ENCODE data around the gene TIAM1. TPM values are rescaled to one million over a fixed set of nuclear protein-coding genes. Genes with fewer than 3 reads are reported as not detected.
A peak's percentile ranks its signal among the peaks of the same experiment; 100 is the strongest.

Gene TIAM1
- total RNA-seq, 2 experiments from 2014 or later, result 50.1 to 51.0 TPM

DNA sequence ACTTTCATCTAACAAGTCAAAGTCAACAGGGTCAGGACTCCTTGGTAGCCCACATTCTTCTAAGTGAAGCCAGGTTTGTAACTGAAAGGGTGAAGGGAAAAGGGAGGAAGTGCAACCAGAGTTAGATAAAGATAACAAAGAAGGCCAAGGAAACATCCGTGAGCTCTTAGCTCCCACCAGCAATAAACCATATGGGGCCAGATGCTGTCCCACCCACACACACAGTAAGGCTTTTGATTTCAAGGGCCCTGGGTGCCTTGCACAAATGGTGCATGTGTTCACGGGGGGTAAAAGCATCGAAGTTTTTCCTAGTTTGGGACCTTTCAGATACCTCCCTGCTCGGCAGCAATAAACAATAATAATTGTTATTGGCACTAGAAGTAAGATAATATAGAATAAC, 5.1 kb upstream of the TIAM1 start:
- no peaks in the 10 kb centered on the region for H3K36me3 Mint-ChIP-seq (ENCODE audit: low read depth)
- H3K27ac Mint-ChIP-seq, result no peak overlapping the region
- H3K27me3 Mint-ChIP-seq (ENCODE audit: low read depth), result no peaks in the 10 kb centered on the region
- H3K4me3 Mint-ChIP-seq, result no peak overlapping the region
- peaks cover 39% of the 10 kb centered on the region for H3K4me1 Mint-ChIP-seq (ENCODE audit: low read depth)
- DNase-seq, result no peak
- H3K9me3 Mint-ChIP-seq, result peaks cover 5% of the 10 kb centered on the region
- intact Hi-C loops (cut with micrococcal nuclease), result no loop called here
- CTCF ChIA-PET, result interaction anchor here (0.5 kb wide), 1 partner anchor 147 kb away, joined by 3 read pairs; no protein-coding TSS in a partner anchor

DNA sequence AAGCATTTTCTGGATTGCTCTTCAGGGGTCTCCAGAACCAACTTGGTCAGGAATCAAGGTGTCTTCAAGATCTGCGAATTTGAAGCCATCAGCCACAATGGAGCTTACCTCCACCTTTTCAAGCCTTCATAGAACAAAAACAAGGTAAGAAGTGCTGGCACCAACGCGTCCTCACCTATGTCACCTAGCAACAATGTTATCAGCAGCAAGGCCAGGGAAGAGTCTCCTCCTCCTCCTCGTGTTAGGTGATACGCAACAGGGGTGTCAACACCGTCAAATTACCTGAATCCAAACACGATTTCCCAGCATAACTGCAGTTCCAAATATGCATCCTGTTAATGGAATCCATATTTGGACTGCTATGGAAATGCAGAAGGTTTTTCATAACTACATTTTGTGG, 4.1 kb upstream of the TIAM1 start:
- peaks cover 40% of the 10 kb centered on the region for H3K4me1 Mint-ChIP-seq (ENCODE audit: low read depth)
- DNase-seq, result no peak
- no peak overlapping the region for H3K4me3 Mint-ChIP-seq
- intact Hi-C loops (cut with micrococcal nuclease), result no loop called here
- H3K9me3 Mint-ChIP-seq, result peaks cover 5% of the 10 kb centered on the region
- H3K36me3 Mint-ChIP-seq (ENCODE audit: low read depth), result no peaks in the 10 kb centered on the region
- H3K27me3 Mint-ChIP-seq (ENCODE audit: low read depth), result no peaks in the 10 kb centered on the region
- H3K27ac Mint-ChIP-seq, result no peak overlapping the region
- CTCF ChIA-PET, result interaction anchor here (0.6 to 1.3 kb wide), 4 partner anchors 67 to 229 kb away, joined by 3 read pairs; no protein-coding TSS in a partner anchor

DNA sequence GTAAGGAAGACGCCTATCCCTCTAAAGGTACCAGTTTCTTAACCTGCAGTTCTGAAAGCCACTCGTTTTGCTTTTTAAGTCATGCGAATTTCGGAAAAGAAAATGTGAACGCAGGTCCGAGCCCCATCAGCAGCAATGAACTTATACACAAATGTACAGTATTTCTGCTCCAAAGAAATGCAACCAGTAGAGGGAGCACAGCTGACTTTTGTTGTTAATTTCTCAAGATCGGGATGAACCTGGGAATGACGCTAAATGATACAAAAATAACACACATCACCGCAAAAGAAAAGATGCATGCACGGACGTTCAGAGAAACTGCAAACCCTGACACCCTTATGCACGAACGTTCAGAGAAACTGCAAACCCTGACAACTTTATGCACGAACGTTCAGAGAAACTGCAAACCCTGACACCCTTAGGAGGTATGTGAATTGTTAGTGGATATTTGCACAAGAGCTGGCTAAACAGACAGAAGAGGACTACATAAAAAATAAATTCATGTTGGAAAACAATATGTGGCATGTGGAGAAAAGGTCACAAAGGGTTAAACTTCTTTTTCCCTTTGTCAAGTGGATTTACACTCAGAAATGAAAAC, 3.5 kb upstream of the TIAM1 start:
- Mint-ChIP-seq H3K4me3 (no peak overlapping the region), H3K36me3 (ENCODE audit: low read depth) (no peaks in the 10 kb centered on the region), H3K27ac (no peak overlapping the region), H3K27me3 (ENCODE audit: low read depth) (no peaks in the 10 kb centered on the region), H3K9me3 (peaks cover 5% of the 10 kb centered on the region), H3K4me1 (ENCODE audit: low read depth) (peaks cover 40% of the 10 kb centered on the region)
- DNase-seq, result no peak
- intact Hi-C loops (cut with micrococcal nuclease), result no loop called here
- CTCF ChIA-PET, result interaction anchor here (0.6 to 1.4 kb wide), 5 partner anchors 21 to 229 kb away, joined by 3 read pairs; no protein-coding TSS in a partner anchor

DNA sequence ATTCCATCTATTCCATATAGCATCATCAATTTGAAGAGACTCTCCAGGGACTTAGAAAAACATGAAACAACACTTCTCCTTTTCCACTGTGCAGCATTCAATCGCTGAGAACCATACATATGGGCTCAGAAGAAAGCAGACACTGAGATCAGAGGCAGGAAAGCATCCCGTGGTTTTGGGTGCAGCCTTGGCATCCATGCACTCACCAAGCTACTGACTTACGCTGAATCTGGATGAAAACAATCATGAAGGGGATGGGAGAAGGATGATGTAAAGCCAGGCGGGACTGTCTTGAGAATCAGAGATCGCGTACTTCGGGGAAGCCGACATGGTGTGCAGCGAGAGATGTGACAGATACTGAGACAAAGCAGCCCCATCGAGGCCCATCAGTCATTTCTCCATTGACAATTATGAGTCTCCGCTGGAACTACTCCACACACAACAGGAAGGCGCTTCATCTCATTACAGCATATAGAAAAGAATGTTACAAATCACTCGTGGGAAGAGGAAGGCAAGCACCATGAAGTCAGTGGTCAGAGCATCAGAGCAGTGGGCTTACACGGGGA, 2.3 kb upstream of the TIAM1 start:
- peak; percentile 35 for DNase-seq
- peaks cover 39% of the 10 kb centered on the region for H3K4me1 Mint-ChIP-seq (ENCODE audit: low read depth)
- no peaks in the 10 kb centered on the region for H3K36me3 Mint-ChIP-seq (ENCODE audit: low read depth)
- peaks cover 5% of the 10 kb centered on the region for H3K9me3 Mint-ChIP-seq
- no peak overlapping the region for H3K4me3 Mint-ChIP-seq
- CTCF ChIA-PET, result interaction anchor here (1.4 kb wide), 1 partner anchor 20 kb away, joined by 3 read pairs; no protein-coding TSS in a partner anchor
- no peaks in the 10 kb centered on the region for H3K27me3 Mint-ChIP-seq (ENCODE audit: low read depth)
- intact Hi-C loops (cut with micrococcal nuclease), result no loop called here
- no peak overlapping the region for H3K27ac Mint-ChIP-seq

DNA sequence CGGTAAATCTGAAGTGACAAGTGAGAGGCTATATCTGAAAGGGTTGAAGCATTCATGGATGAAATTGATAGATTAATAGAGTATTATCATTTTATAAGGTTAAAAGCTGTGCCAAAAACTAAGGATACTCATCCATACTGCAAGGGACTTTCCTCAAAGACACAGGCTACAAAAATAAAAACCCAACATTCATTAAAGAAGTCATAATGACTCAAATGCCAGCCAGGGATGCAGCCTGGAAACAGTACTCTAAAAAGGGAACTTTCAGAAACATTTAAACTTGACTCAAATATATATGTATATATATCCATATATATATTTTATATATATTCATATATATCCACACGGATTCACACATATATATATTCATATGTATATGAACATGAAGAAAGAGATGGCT, 1.1 kb upstream of the TIAM1 start:
- Mint-ChIP-seq H3K27ac (no peak overlapping the region), H3K4me3 (peak overlapping the region; percentile 20), H3K9me3 (peaks cover 2% of the 10 kb centered on the region), H3K36me3 (ENCODE audit: low read depth) (no peaks in the 10 kb centered on the region), H3K27me3 (ENCODE audit: low read depth) (no peaks in the 10 kb centered on the region), H3K4me1 (ENCODE audit: low read depth) (peaks cover 47% of the 10 kb centered on the region)
- intact Hi-C loops (cut with micrococcal nuclease), result no loop called here
- DNase-seq, result no peak
- CTCF ChIA-PET, result no interaction called here

DNA sequence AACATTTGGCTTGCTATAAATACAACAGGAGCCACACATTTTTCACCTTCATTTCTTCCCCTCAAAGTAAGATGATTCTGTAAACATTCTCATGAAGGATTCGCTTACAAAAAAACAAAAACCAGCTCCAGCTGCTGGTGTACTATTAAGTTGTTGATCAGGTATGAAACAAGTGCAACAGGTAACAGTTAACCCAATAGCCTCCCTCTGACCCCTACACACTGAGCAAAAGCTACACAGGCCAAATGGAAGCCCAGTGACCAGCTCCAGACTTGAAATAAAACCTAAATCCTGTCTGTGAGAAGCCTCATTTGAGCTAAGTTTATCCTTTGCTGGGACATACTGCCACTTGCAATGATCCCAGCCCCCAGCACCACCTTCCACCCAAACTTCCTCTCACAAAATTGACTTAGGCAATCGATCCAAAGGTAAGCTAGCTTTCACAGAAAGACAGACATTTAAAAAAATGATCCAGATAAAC, 991 bp downstream of the TIAM1 start:
- H3K9me3 Mint-ChIP-seq, result no peaks in the 10 kb centered on the region
- CTCF ChIA-PET, result interaction anchor here (0.7 to 2.9 kb wide), 12 partner anchors 10 to 238 kb away, joined by 3 to 23 read pairs (median 4); no protein-coding TSS in a partner anchor
- H3K36me3 Mint-ChIP-seq (ENCODE audit: low read depth), result peaks cover 10% of the 10 kb centered on the region
- intact Hi-C loops (cut with micrococcal nuclease), result loop anchor here (5.0 kb wide), 2 partner anchors 369 to 626 kb away; partner anchors contain the start of gene KRTAP21-3
- no peaks in the 10 kb centered on the region for H3K27me3 Mint-ChIP-seq (ENCODE audit: low read depth)
- H3K27ac Mint-ChIP-seq, result peak overlapping the region; percentile 88
- peak overlapping the region; percentile 91 for H3K4me3 Mint-ChIP-seq
- peaks cover 58% of the 10 kb centered on the region for H3K4me1 Mint-ChIP-seq (ENCODE audit: low read depth)
- DNase-seq, result no peak

DNA sequence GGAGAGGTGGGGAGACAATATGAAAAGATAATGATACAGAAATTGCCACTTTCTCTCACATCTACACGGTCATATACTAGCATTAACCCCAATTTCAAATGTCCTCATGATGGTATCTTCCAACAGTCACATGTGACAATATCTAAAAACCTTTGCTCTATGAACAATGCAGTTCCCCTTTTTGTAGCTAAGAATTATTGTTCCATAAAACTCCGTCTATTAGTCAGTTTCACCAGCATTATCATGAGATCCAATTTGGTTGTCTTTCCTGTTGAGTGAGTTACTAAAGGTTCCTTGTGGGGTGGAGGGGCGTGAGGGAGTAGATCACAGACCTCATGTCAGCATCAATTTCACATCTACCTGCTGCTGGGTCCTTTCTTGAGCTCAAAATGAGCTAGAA, 1.7 kb downstream of the TIAM1 start:
- CTCF ChIA-PET, result interaction anchor here (0.7 to 2.9 kb wide), 7 partner anchors 10 to 239 kb away, joined by 3 to 23 read pairs (median 4); no protein-coding TSS in a partner anchor
- Mint-ChIP-seq H3K27me3 (ENCODE audit: low read depth) (no peaks in the 10 kb centered on the region), H3K9me3 (no peaks in the 10 kb centered on the region), H3K4me1 (ENCODE audit: low read depth) (peaks cover 58% of the 10 kb centered on the region), H3K36me3 (ENCODE audit: low read depth) (peaks cover 14% of the 10 kb centered on the region), H3K27ac (peak overlapping the region; percentile 88), H3K4me3 (peak overlapping the region; percentile 91)
- intact Hi-C loops (cut with micrococcal nuclease), result loop anchor here (5.0 kb wide), 2 partner anchors 370 to 625 kb away; partner anchors contain the start of gene KRTAP21-3
- no peak for DNase-seq

DNA sequence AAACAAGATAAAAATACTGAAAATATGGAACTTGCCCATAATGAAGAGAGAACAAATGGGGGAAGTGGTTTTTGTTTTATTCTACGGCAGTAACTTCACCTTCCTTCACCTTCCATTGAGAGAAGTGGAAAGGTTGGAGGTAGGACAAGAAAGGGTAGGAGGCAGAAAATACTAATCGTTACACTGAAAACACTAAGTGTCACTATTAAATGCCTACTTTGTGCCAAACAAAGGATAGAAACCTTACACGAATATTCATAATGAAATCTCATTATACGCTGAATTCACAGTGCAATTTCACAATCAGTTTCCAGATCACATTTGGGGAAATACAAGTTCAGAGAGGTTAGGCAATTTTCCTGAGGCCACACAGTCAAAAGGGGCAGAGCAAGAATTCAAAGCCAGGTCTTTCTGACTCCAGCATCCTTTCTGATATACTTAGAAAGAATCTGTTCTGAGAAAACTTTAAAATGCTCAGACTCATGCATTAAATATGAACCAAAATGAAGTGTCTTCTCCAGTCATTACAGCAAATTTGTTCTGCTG, 3.0 kb downstream of the TIAM1 start:
- Mint-ChIP-seq H3K27ac (peak overlapping the region; percentile 88), H3K9me3 (no peaks in the 10 kb centered on the region), H3K4me1 (ENCODE audit: low read depth) (peaks cover 65% of the 10 kb centered on the region), H3K4me3 (peak overlapping the region; percentile 48), H3K36me3 (ENCODE audit: low read depth) (peaks cover 24% of the 10 kb centered on the region), H3K27me3 (ENCODE audit: low read depth) (no peaks in the 10 kb centered on the region)
- peak; percentile 70 for DNase-seq
- intact Hi-C loops (cut with micrococcal nuclease), result loop anchor here (1.0 to 5.0 kb wide), 11 partner anchors 13 to 624 kb away; partner anchors contain the start of gene KRTAP21-3
- CTCF ChIA-PET, result no interaction called here

DNA sequence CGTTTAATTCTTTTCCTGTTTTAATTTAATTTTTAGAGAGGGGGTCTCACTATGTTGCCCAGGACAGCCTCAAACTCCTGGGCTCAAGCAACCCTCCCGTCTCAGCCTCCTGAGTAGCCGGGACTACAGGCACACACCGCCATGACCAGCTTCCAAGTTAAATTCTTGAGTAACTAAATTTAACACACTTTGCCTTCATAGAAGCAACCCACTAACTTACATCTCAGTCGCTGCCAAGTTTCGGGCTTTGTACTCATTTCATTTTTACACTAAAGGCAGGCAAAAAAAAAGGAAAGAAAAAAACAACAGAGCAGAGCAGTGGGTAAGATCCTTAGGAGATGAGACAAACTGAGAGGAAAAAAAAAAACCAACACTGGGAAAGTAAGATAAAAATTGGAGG, 3.5 kb downstream of the TIAM1 start:
- peak overlapping the region; percentile 46 for H3K4me3 Mint-ChIP-seq
- no peak for DNase-seq
- intact Hi-C loops (cut with micrococcal nuclease), result loop anchor here (5.0 kb wide), 2 partner anchors 372 to 623 kb away; partner anchors contain the start of gene KRTAP21-3
- H3K36me3 Mint-ChIP-seq (ENCODE audit: low read depth), result peaks cover 29% of the 10 kb centered on the region
- peak overlapping the region; percentile 88 for H3K27ac Mint-ChIP-seq
- no peaks in the 10 kb centered on the region for H3K9me3 Mint-ChIP-seq
- CTCF ChIA-PET, result interaction anchor here (1.1 kb wide), 1 partner anchor 13 kb away, joined by 4 read pairs; no protein-coding TSS in a partner anchor
- no peaks in the 10 kb centered on the region for H3K27me3 Mint-ChIP-seq (ENCODE audit: low read depth)
- H3K4me1 Mint-ChIP-seq (ENCODE audit: low read depth), result peaks cover 69% of the 10 kb centered on the region

DNA sequence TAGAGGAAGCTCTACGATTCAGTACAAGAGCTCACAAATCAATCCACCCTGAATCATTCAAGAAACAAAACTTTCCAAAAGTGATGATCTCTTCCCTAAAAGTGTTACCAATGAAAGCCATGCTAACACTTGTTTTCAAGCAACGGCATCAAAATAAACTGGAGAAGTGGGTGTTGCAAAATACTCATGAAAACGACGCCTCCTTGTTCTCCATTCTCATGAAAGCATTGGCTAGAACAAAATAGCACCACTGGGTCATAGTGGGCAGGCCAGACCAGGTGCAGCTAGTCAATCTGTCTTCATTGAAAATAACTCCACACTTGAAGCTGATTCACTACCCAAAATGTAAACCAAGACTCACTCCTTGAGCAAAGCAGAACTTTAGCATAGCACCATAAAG, 4.3 kb downstream of the TIAM1 start:
- intact Hi-C loops (cut with micrococcal nuclease), result loop anchor here (5.0 kb wide), 2 partner anchors 373 to 622 kb away; partner anchors contain the start of gene KRTAP21-3
- Mint-ChIP-seq H3K4me3 (no peak overlapping the region), H3K27ac (no peak overlapping the region), H3K9me3 (no peaks in the 10 kb centered on the region), H3K27me3 (ENCODE audit: low read depth) (no peaks in the 10 kb centered on the region), H3K4me1 (ENCODE audit: low read depth) (peaks cover 68% of the 10 kb centered on the region), H3K36me3 (ENCODE audit: low read depth) (peaks cover 32% of the 10 kb centered on the region)
- CTCF ChIA-PET, result interaction anchor here (0.9 to 1.1 kb wide), 2 partner anchors 13 to 149 kb away, joined by 3 to 4 read pairs; no protein-coding TSS in a partner anchor
- no peak for DNase-seq

DNA sequence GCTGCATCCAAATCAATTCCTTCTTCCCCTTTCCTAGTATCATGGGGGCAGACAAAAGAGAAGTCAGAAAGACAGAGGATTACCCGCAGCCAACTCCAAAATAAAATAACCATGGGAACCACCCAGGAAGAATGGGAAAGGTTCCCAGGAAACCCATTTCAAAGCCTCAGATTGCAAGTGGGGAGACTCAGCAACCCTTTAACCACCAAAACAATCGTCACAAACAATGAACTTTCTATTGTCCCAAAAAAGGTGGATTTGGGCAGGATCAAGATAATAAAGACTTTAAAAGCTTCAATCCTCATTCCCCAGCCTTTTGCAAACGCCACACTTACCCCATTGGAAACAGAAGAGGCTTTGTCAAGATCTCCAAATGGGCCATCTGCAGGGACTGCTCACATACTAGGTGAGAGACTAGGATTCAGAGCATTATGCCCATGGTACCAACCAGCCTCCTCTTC, 5.1 kb downstream of the TIAM1 start:
- H3K27me3 Mint-ChIP-seq (ENCODE audit: low read depth), result no peaks in the 10 kb centered on the region
- no peak for DNase-seq
- peaks cover 67% of the 10 kb centered on the region for H3K4me1 Mint-ChIP-seq (ENCODE audit: low read depth)
- no peak overlapping the region for H3K27ac Mint-ChIP-seq
- H3K36me3 Mint-ChIP-seq (ENCODE audit: low read depth), result peaks cover 38% of the 10 kb centered on the region
- CTCF ChIA-PET, result interaction anchor here (0.6 kb wide), 1 partner anchor 125 kb away, joined by 3 read pairs; no protein-coding TSS in a partner anchor
- no peak overlapping the region for H3K4me3 Mint-ChIP-seq
- intact Hi-C loops (cut with micrococcal nuclease), result no loop called here
- H3K9me3 Mint-ChIP-seq, result no peaks in the 10 kb centered on the region

All from activated naive CD4-positive, alpha-beta T cell treated with anti-CD3 and anti-CD28 coated beads for 36 hours (primary cell).